Measurements from ENCODE around the gene TFCP2L1.
"Not testable (repeated sequence)": the region's sequence is repeated elsewhere in the genome, so short reads cannot be mapped to it uniquely, and the experiment has no call there.

The TFCP2L1 gene

GRCh38 chr2:121284463-121285449 lies at the start of gene TFCP2L1:
Gene TFCP2L1, minus strand, starts transcription at chr2:121285202. Its CDS starts 93 bp downstream, at chr2:121285109.
- Mint-ChIP-seq H3K4me1 (ENCODE audit: low read depth) (peaks cover 8% of the 10 kb centered on the region), H3K9me3 (ENCODE audit: low read depth) (no peaks in the 10 kb centered on the region), H3K36me3 (no peaks in the 10 kb centered on the region), H3K4me3 (peak within 1 kb of the TSS; percentile 77), H3K27me3 (peaks cover 21% of the 10 kb centered on the region), H3K27ac (no peak within 1 kb of the TSS)

GRCh38 chr2:121333834-121334558 lies 49.0 kb upstream of the TFCP2L1 start:
- no peak overlapping the region for H3K27ac Mint-ChIP-seq
- no peaks in the 10 kb centered on the region for H3K4me1 Mint-ChIP-seq (ENCODE audit: low read depth)
- H3K27me3 Mint-ChIP-seq: no peaks in the 10 kb centered on the region
- H3K36me3 Mint-ChIP-seq: no peaks in the 10 kb centered on the region
- H3K4me3 Mint-ChIP-seq: no peak overlapping the region
- no peaks in the 10 kb centered on the region for H3K9me3 Mint-ChIP-seq (ENCODE audit: low read depth)

GRCh38 chr2:121333231-121333630 lies 48.2 kb upstream of the TFCP2L1 start:
- H3K4me3 Mint-ChIP-seq: no peak overlapping the region
- H3K27ac Mint-ChIP-seq: no peak overlapping the region
- no peaks in the 10 kb centered on the region for H3K36me3 Mint-ChIP-seq
- H3K4me1 Mint-ChIP-seq (ENCODE audit: low read depth): no peaks in the 10 kb centered on the region
- H3K9me3 Mint-ChIP-seq (ENCODE audit: low read depth): no peaks in the 10 kb centered on the region
- no peaks in the 10 kb centered on the region for H3K27me3 Mint-ChIP-seq

GRCh38 chr2:121331324-121331723 lies 46.3 kb upstream of the TFCP2L1 start:
- not testable (repeated sequence) for H3K9me3 Mint-ChIP-seq (ENCODE audit: low read depth); H3K4me3 Mint-ChIP-seq; H3K36me3 Mint-ChIP-seq; H3K27ac Mint-ChIP-seq; H3K27me3 Mint-ChIP-seq; H3K4me1 Mint-ChIP-seq (ENCODE audit: low read depth)

GRCh38 chr2:121330921-121331320 lies 45.9 kb upstream of the TFCP2L1 start:
- no peak overlapping the region for H3K4me3 Mint-ChIP-seq
- no peak overlapping the region for H3K27ac Mint-ChIP-seq
- H3K9me3 Mint-ChIP-seq (ENCODE audit: low read depth): no peaks in the 10 kb centered on the region
- no peaks in the 10 kb centered on the region for H3K4me1 Mint-ChIP-seq (ENCODE audit: low read depth)
- H3K36me3 Mint-ChIP-seq: no peaks in the 10 kb centered on the region
- H3K27me3 Mint-ChIP-seq: peaks cover 4% of the 10 kb centered on the region

GRCh38 chr2:121329786-121330185 lies 44.8 kb upstream of the TFCP2L1 start:
- Mint-ChIP-seq H3K9me3 (ENCODE audit: low read depth) (no peaks in the 10 kb centered on the region), H3K4me1 (ENCODE audit: low read depth) (no peaks in the 10 kb centered on the region), H3K27me3 (peaks cover 7% of the 10 kb centered on the region), H3K27ac (no peak overlapping the region), H3K4me3 (no peak overlapping the region), H3K36me3 (no peaks in the 10 kb centered on the region)

- Mint-ChIP-seq H3K27me3 (peaks cover 7% of the 10 kb centered on the region), H3K27ac (no peak overlapping the region), H3K36me3 (no peaks in the 10 kb centered on the region), H3K9me3 (ENCODE audit: low read depth) (no peaks in the 10 kb centered on the region), H3K4me3 (no peak overlapping the region), H3K4me1 (ENCODE audit: low read depth) (no peaks in the 10 kb centered on the region)
Measured at GRCh38 chr2:121326628-121327027, 41.6 kb upstream of the TFCP2L1 start.

- Mint-ChIP-seq H3K9me3 (ENCODE audit: low read depth) (no peaks in the 10 kb centered on the region), H3K27me3 (peaks cover 7% of the 10 kb centered on the region), H3K27ac (no peak overlapping the region), H3K4me3 (no peak overlapping the region), H3K36me3 (no peaks in the 10 kb centered on the region), H3K4me1 (ENCODE audit: low read depth) (no peaks in the 10 kb centered on the region)
Measured at GRCh38 chr2:121324601-121325000, 39.6 kb upstream of the TFCP2L1 start.

GRCh38 chr2:121321476-121321875 lies 36.5 kb upstream of the TFCP2L1 start:
- Mint-ChIP-seq H3K36me3 (no peaks in the 10 kb centered on the region), H3K4me3 (no peak overlapping the region), H3K27ac (no peak overlapping the region), H3K9me3 (ENCODE audit: low read depth) (no peaks in the 10 kb centered on the region), H3K27me3 (peaks cover 3% of the 10 kb centered on the region), H3K4me1 (ENCODE audit: low read depth) (no peaks in the 10 kb centered on the region)

GRCh38 chr2:121319941-121320340 lies 34.9 kb upstream of the TFCP2L1 start:
- Mint-ChIP-seq H3K9me3 (ENCODE audit: low read depth) (no peaks in the 10 kb centered on the region), H3K36me3 (no peaks in the 10 kb centered on the region), H3K27ac (no peak overlapping the region), H3K4me3 (no peak overlapping the region), H3K4me1 (ENCODE audit: low read depth) (no peaks in the 10 kb centered on the region), H3K27me3 (no peaks in the 10 kb centered on the region)

- no peak overlapping the region for H3K27ac Mint-ChIP-seq
- no peaks in the 10 kb centered on the region for H3K36me3 Mint-ChIP-seq
- no peaks in the 10 kb centered on the region for H3K27me3 Mint-ChIP-seq
- no peaks in the 10 kb centered on the region for H3K4me1 Mint-ChIP-seq (ENCODE audit: low read depth)
- no peak overlapping the region for H3K4me3 Mint-ChIP-seq
- no peaks in the 10 kb centered on the region for H3K9me3 Mint-ChIP-seq (ENCODE audit: low read depth)
Measured at GRCh38 chr2:121316986-121317385, 32.0 kb upstream of the TFCP2L1 start.

GRCh38 chr2:121313701-121314100 lies 28.7 kb upstream of the TFCP2L1 start:
- H3K36me3 Mint-ChIP-seq; H3K27ac Mint-ChIP-seq; H3K9me3 Mint-ChIP-seq (ENCODE audit: low read depth); H3K4me1 Mint-ChIP-seq (ENCODE audit: low read depth); H3K27me3 Mint-ChIP-seq; H3K4me3 Mint-ChIP-seq: not testable (repeated sequence)

GRCh38 chr2:121309801-121310200 lies 24.8 kb upstream of the TFCP2L1 start:
- H3K27ac Mint-ChIP-seq: no peak overlapping the region
- H3K4me3 Mint-ChIP-seq: no peak overlapping the region
- peaks cover 24% of the 10 kb centered on the region for H3K27me3 Mint-ChIP-seq
- no peaks in the 10 kb centered on the region for H3K4me1 Mint-ChIP-seq (ENCODE audit: low read depth)
- H3K36me3 Mint-ChIP-seq: no peaks in the 10 kb centered on the region
- peaks cover 5% of the 10 kb centered on the region for H3K9me3 Mint-ChIP-seq (ENCODE audit: low read depth)

- H3K4me3 Mint-ChIP-seq: no peak overlapping the region
- peaks cover 5% of the 10 kb centered on the region for H3K9me3 Mint-ChIP-seq (ENCODE audit: low read depth)
- H3K36me3 Mint-ChIP-seq: no peaks in the 10 kb centered on the region
- H3K27ac Mint-ChIP-seq: no peak overlapping the region
- H3K4me1 Mint-ChIP-seq (ENCODE audit: low read depth): no peaks in the 10 kb centered on the region
- peaks cover 26% of the 10 kb centered on the region for H3K27me3 Mint-ChIP-seq
Measured at GRCh38 chr2:121309323-121309722, 24.3 kb upstream of the TFCP2L1 start.

GRCh38 chr2:121307048-121307447 lies 22.0 kb upstream of the TFCP2L1 start:
- Mint-ChIP-seq H3K27ac (no peak overlapping the region), H3K4me1 (ENCODE audit: low read depth) (no peaks in the 10 kb centered on the region), H3K4me3 (no peak overlapping the region), H3K36me3 (no peaks in the 10 kb centered on the region), H3K27me3 (peaks cover 28% of the 10 kb centered on the region), H3K9me3 (ENCODE audit: low read depth) (peaks cover 5% of the 10 kb centered on the region)
